MM.1S (cell line): ENCODE results near the gene KCNJ15.

Experiments
- CTCF ChIP-seq: fragments of 300-600 bp; sonication (generic); IDR thresholded peaks from 2 replicates; pipeline ENCODE4 v1.5.1; 2016; ENCODE audit warnings: antibody characterized with exemption, low read length, mixed read lengths
- EZH2phosphoT487 ChIP-seq: fragments of 300-600 bp; sonication (generic); IDR thresholded peaks from 2 replicates; pipeline ENCODE4 v1.6.1; 2018; ENCODE audit warnings: antibody characterized with exemption, low read length

GRCh38 chr21:38351176-38351959 lies 94.6 kb downstream of the KCNJ15 start:
- TF ChIP-seq CTCF (no peak), EZH2phosphoT487 (no peak)
